Fibroblast of lung (primary cell): ENCODE results near the gene ACVR2A. TPM values are rescaled to one million over a fixed set of nuclear protein-coding genes. Genes with fewer than 3 reads are reported as not detected.
A peak's percentile ranks its signal among the peaks of the same experiment; 100 is the strongest.

ENCODE experiments used
- DNase-seq, 2 donors: peaks; one replicate each; pipeline versions ENCODE4 v3.0.0 to v3.0.0-alpha.2; 2010; ENCODE audit warnings: low read depth in 2 of 2
- H2AFZ ChIP-seq: 2 replicates; pipeline ENCODE4 v1.5.1; 2012; ENCODE audit warnings: low read length, control low read depth, inconsistent platforms
- H3K27ac ChIP-seq: 2 replicates; pipeline ENCODE4 v1.5.1; 2011; ENCODE audit warnings: low read length, control low read depth; ENCODE audit not compliant: insufficient read depth
- H3K27me3 ChIP-seq: 2 replicates; pipeline ENCODE4 v1.5.1; 2011; ENCODE audit warnings: mild to moderate bottlenecking, low read length; ENCODE audit not compliant: control insufficient read depth, insufficient read depth
- H3K36me3 ChIP-seq: 2 replicates; pipeline ENCODE4 v1.5.1; 2011; ENCODE audit warnings: low read length; ENCODE audit not compliant: control insufficient read depth, insufficient read depth
- H3K4me1 ChIP-seq: 2 replicates; pipeline ENCODE4 v1.5.1; 2011; ENCODE audit warnings: low read length; ENCODE audit not compliant: control insufficient read depth, insufficient read depth; ENCODE audit errors: extremely low read depth
- H3K4me2 ChIP-seq: 2 replicates; pipeline ENCODE4 v1.5.1; 2011; ENCODE audit warnings: low read length, control low read depth; ENCODE audit not compliant: insufficient read depth; ENCODE audit errors: extremely low read depth
- H3K4me3 ChIP-seq, 4 experiments: fragments of 200-600 bp in 1 of 4; sonication (generic) in 1 of 4; replicated peaks in 1 of 4; 2 replicates each; pipeline ENCODE4 v1.5.1; 2011 to 2016; ENCODE audit warnings: low read length in 4 of 4, low read depth in 3 of 4, mild to moderate bottlenecking in 3 of 4, control low read depth in 2 of 4, inconsistent platforms in 1 of 4, mixed read lengths in 1 of 4; ENCODE audit not compliant: insufficient read depth in 1 of 4; ENCODE audit errors: control extremely low read depth in 1 of 4
- H3K79me2 ChIP-seq: 2 replicates; pipeline ENCODE4 v1.5.1; 2012; ENCODE audit warnings: mild to moderate bottlenecking, low read length, inconsistent platforms; ENCODE audit not compliant: control insufficient read depth, insufficient read depth
- H3K9ac ChIP-seq: 2 replicates; pipeline ENCODE4 v1.5.1; 2011; ENCODE audit warnings: mild to moderate bottlenecking, low read length, control low read depth; ENCODE audit not compliant: insufficient read depth
- H3K9me3 ChIP-seq: 2 replicates; pipeline ENCODE4 v1.5.1; 2012; ENCODE audit warnings: low read depth, low read length; ENCODE audit not compliant: control insufficient read depth, insufficient read depth
- H4K20me1 ChIP-seq: 2 replicates; pipeline ENCODE4 v1.5.1; 2011; ENCODE audit warnings: low read length; ENCODE audit not compliant: control insufficient read depth, insufficient read depth; ENCODE audit errors: extremely low read depth
- EZH2 ChIP-seq: IDR thresholded peaks from 2 replicates; pipeline ENCODE4 v1.5.1; 2012; ENCODE audit warnings: low read length, control low read depth, mild to moderate bottlenecking; ENCODE audit errors: missing control alignments
- polyA minus RNA-seq: library from RNA; depleted of rRNA, polyadenylated mRNA; stranded (reverse); fragments of >200 nt; gene quantifications from 2 replicates; pipeline ENCODE4 v1.2.3, GENCODE V29; 2011; ENCODE audit warnings: low replicate concordance
- polyA plus RNA-seq, 2 donors: library from polyadenylated mRNA; depleted of rRNA in 1 of 2; stranded (reverse) in 1 of 2; unstranded in 1 of 2; fragments of >200 nt; gene quantifications; 2 replicates each; pipeline ENCODE4 v1.2.1, GENCODE V29; 2011 to 2012; ENCODE audit warnings: missing spikeins in 1 of 2
- total RNA-seq: library from RNA; depleted of rRNA; stranded (reverse); fragments of >200 nt; gene quantifications from 2 replicates; pipeline ENCODE4 v1.2.1, GENCODE V29; 2014
- TF ChIP-seq, protein P1 (sequence below), 2 donors: IDR thresholded peaks in 1 of 2; conservative IDR thresholded peaks in 1 of 2; 1 replicate in 1 of 2; 2 replicates in 1 of 2; pipeline ENCODE4 v1.5.1; 2011 to 2012; ENCODE audit warnings: low read length in 2 of 2, control low read depth in 1 of 2, inconsistent platforms in 1 of 2, low read depth in 1 of 2, mild to moderate bottlenecking in 1 of 2

Gene ACVR2A
- total RNA-seq (8.9 and 29.3 TPM in 2 replicates), polyA plus RNA-seq (8.0 and 9.8 TPM in 2 replicates), polyA minus RNA-seq (1.9 and 3.8 TPM in 2 replicates)
- polyA plus RNA-seq (2012) = 6.0 and 7.0 TPM in 2 replicates

DNA sequence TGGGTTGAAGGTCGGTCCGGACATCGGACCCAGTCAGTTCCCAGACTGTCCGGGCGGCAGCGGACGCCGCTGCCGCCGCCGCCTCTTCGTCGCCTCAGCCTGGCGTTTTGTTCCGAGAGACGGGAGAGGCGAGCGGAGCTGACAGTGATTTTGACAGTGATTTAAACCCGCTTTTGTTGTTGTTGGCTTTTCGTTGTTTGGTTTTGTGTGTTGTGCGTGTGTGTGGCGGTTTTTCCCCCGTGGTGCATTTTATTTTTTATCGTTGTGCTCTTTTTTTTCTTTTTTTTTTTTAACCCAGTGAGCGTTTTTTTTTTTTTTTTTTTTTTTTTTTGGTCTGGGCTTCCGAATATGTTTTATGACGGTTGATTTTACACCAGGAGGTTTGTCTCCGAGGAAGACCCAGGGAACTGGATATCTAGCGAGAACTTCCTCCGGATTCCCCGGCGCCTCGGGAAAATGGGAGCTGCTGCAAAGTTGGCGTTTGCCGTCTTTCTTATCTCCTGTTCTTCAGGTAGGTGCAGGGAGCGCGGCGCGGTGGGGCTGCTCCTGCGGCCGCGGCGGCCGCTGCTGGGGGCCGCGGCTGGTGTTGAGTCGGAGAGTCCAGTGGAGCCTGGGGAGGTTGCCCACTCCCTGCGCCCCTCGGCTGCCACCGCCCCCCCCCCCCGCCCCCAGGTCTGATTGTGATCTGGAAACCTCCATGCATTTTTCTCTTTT is at the start of gene ACVR2A:
ACVR2A (plus strand) TSS at position 333 of the 714 bp plus-strand sequence; CDS start at position 457, 124 bp downstream.
- Histone ChIP-seq H3K36me3 (no peaks in the 10 kb centered on the region), H4K20me1 (no peaks in the 10 kb centered on the region), H3K9ac (peak within 1 kb of the TSS; percentile 84), H3K27ac (peak within 1 kb of the TSS; percentile 87), H3K4me1 (no peaks in the 10 kb centered on the region), H3K79me2 (peaks cover 31% of the 10 kb centered on the region), H3K9me3 (no peaks in the 10 kb centered on the region), H3K4me2 (peak within 1 kb of the TSS; percentile 95), H3K4me3 (peak within 1 kb of the TSS; percentile 78 to 99 (median 84)), H3K27me3 (no peaks in the 10 kb centered on the region), H2AFZ (peak within 1 kb of the TSS; percentile 88)
- TF ChIP-seq EZH2 = no peak
- TF ChIP-seq, protein P1, sequence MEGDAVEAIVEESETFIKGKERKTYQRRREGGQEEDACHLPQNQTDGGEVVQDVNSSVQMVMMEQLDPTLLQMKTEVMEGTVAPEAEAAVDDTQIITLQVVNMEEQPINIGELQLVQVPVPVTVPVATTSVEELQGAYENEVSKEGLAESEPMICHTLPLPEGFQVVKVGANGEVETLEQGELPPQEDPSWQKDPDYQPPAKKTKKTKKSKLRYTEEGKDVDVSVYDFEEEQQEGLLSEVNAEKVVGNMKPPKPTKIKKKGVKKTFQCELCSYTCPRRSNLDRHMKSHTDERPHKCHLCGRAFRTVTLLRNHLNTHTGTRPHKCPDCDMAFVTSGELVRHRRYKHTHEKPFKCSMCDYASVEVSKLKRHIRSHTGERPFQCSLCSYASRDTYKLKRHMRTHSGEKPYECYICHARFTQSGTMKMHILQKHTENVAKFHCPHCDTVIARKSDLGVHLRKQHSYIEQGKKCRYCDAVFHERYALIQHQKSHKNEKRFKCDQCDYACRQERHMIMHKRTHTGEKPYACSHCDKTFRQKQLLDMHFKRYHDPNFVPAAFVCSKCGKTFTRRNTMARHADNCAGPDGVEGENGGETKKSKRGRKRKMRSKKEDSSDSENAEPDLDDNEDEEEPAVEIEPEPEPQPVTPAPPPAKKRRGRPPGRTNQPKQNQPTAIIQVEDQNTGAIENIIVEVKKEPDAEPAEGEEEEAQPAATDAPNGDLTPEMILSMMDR (conservative IDR thresholded peaks at IDR 0.05 in 1 of 2, IDR thresholded peaks at IDR 0.05 in 1 of 2; ENCODE audit: low read depth in 1 of 2, low read length in 2 of 2) = no peak
- peak; percentile 43 to 47 for DNase-seq

GRCh38 chr2:147800316-147800715 is 44.5 kb upstream of the ACVR2A start:
- Histone ChIP-seq H3K9me3 (no peaks in the 10 kb centered on the region), H3K4me2 (no peak overlapping the region), H3K27me3 (no peaks in the 10 kb centered on the region), H2AFZ (no peak overlapping the region), H3K4me1 (no peaks in the 10 kb centered on the region), H3K27ac (no peak overlapping the region), H3K79me2 (no peaks in the 10 kb centered on the region), H4K20me1 (no peaks in the 10 kb centered on the region), H3K9ac (no peak overlapping the region), H3K36me3 (no peaks in the 10 kb centered on the region), H3K4me3 (no peak overlapping the region)
- no peak for DNase-seq
- TF ChIP-seq EZH2 = no peak
- TF ChIP-seq, protein P1 (conservative IDR thresholded peaks at IDR 0.05 in 1 of 2, IDR thresholded peaks at IDR 0.05 in 1 of 2; ENCODE audit: low read depth in 1 of 2, low read length in 2 of 2) = no peak

- Histone ChIP-seq H3K9me3 (no peaks in the 10 kb centered on the region), H3K36me3 (no peaks in the 10 kb centered on the region), H3K79me2 (no peaks in the 10 kb centered on the region), H3K9ac (no peak overlapping the region), H3K27me3 (no peaks in the 10 kb centered on the region), H3K27ac (no peak overlapping the region), H2AFZ (no peak overlapping the region), H3K4me1 (no peaks in the 10 kb centered on the region), H3K4me2 (no peak overlapping the region), H4K20me1 (no peaks in the 10 kb centered on the region), H3K4me3 (no peak overlapping the region)
- DNase-seq = peak in 1 of 2 donors; percentile 79
- no peak for TF ChIP-seq EZH2
- TF ChIP-seq, protein P1 (conservative IDR thresholded peaks at IDR 0.05 in 1 of 2, IDR thresholded peaks at IDR 0.05 in 1 of 2; ENCODE audit: low read depth in 1 of 2, low read length in 2 of 2) = no peak
Measured at GRCh38 chr2:147806846-147807245, 38.0 kb upstream of the ACVR2A start.
